Lower leg skin (tissue), 3 donors: ENCODE measurements around the gene NFIL3.

ENCODE experiments used
- CTCF ChIP-seq, 3 donors: fragments of 450-650 bp; IDR thresholded peaks; one replicate each; pipeline ENCODE4 v1.5.1; 2016; ENCODE audit warnings: antibody characterized with exemption in 3 of 3, mild to moderate bottlenecking in 3 of 3, moderate library complexity in 2 of 3
- POLR2A ChIP-seq, 2 donors: fragments of 450-650 bp; IDR thresholded peaks; one replicate each; pipeline ENCODE4 v1.6.1; 2016 to 2017; ENCODE audit warnings: antibody characterized with exemption in 2 of 2, mild to moderate bottlenecking in 1 of 2, moderate library complexity in 1 of 2

DNA sequence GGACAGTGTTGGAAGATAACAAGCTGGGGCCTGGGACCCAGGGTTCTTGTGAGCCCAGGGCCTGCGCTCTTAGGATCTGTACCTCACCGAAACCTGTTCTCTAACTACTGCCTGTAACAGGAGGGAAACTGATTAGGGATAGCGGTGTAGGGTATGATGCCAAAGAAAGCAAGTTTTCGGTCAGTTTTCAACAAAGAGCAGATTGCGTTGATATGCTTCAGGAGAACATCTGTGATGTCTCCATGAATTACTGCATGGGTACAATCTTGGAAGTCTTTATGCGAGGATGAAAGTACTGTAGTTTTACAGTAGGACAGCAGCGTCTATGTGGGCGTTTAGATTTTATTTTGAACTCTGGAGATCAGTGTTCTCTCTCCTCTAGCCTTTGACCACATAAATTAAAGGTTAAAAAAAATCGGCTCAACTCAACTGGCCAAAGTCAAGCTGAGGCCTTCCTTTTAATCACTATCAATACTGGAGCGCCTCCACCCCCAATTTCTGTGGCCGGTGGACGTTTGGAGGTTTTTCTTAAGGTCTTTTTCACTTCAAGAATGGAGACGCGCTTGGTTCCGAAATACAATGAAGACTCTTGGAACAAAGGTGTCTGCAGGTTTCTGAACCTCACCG lies 3.0 kb downstream of the NFIL3 start:
- TF ChIP-seq CTCF (IDR thresholded peaks at IDR 0.05) (no peak), POLR2A (IDR thresholded peaks at IDR 0.05) (no peak)
